Right kidney (tissue), 1 donor: ENCODE results near the gene C3orf52.
A peak's percentile ranks its signal among the peaks of the same experiment; 100 is the strongest.

ENCODE experiments used
- DNase-seq: peaks from one replicate; pipeline ENCODE4 v3.0.0-alpha.2; 2016

Gene C3orf52

GRCh38 chr3:112085735-112086075 is 484 bp upstream of the C3orf52 start:
- no peak for DNase-seq

GRCh38 chr3:112086875-112087524 is 811 bp downstream of the C3orf52 start:
- DNase-seq = no peak

- no peak for DNase-seq
Observed at GRCh38 chr3:112087746-112088145, 1.6 kb downstream of the C3orf52 start.

GRCh38 chr3:112088944-112089343 is 2.8 kb downstream of the C3orf52 start:
- DNase-seq = no peak

- peak; percentile 50 for DNase-seq
Observed at GRCh38 chr3:112089956-112090886, 4.0 kb downstream of the C3orf52 start.

- DNase-seq = peak; percentile 21
Observed at GRCh38 chr3:112090887-112091586, 4.8 kb downstream of the C3orf52 start.

- DNase-seq = peak; percentile 27
Observed at GRCh38 chr3:112092496-112093179, 6.4 kb downstream of the C3orf52 start.

GRCh38 chr3:112093180-112093522 is 7.0 kb downstream of the C3orf52 start:
- no peak for DNase-seq

- DNase-seq = no peak
Observed at GRCh38 chr3:112095731-112096130, 9.5 kb downstream of the C3orf52 start.

GRCh38 chr3:112096176-112096575 is 10.0 kb downstream of the C3orf52 start:
- DNase-seq = no peak

GRCh38 chr3:112097378-112097777 is 11.2 kb downstream of the C3orf52 start:
- no peak for DNase-seq

- DNase-seq = no peak
Observed at GRCh38 chr3:112101916-112102315, 15.7 kb downstream of the C3orf52 start.

GRCh38 chr3:112104774-112105173 is 18.6 kb downstream of the C3orf52 start:
- DNase-seq = no peak

- peak; percentile 23 for DNase-seq
Observed at GRCh38 chr3:112109322-112109721, 23.1 kb downstream of the C3orf52 start.

GRCh38 chr3:112111785-112112402 is 25.7 kb downstream of the C3orf52 start:
- peak; percentile 25 for DNase-seq

- no peak for DNase-seq
Observed at GRCh38 chr3:112114576-112115160, 28.5 kb downstream of the C3orf52 start.

GRCh38 chr3:112115161-112115739 is 29.1 kb downstream of the C3orf52 start:
- no peak for DNase-seq

- no peak for DNase-seq
Observed at GRCh38 chr3:112115806-112116383, 29.7 kb downstream of the C3orf52 start.

- no peak for DNase-seq
Observed at GRCh38 chr3:112116748-112117186, 30.6 kb downstream of the C3orf52 start.

- DNase-seq = no peak
Observed at GRCh38 chr3:112117415-112117814, 31.2 kb downstream of the C3orf52 start.
